Measurements from ENCODE around the gene CBX4.

The CBX4 gene

GRCh38 chr17:79829004-79829403 lies 10.2 kb downstream of the CBX4 start:
- DNase-seq, result no peak

GRCh38 chr17:79826841-79827578 lies 12.2 kb downstream of the CBX4 start:
- no peak for DNase-seq

- no peak for DNase-seq
Observed at GRCh38 chr17:79826204-79826680, 13.0 kb downstream of the CBX4 start.

GRCh38 chr17:79825580-79825921 lies 13.7 kb downstream of the CBX4 start:
- DNase-seq, result no peak

- no peak for DNase-seq
Observed at GRCh38 chr17:79824893-79825579, 14.2 kb downstream of the CBX4 start.

- DNase-seq, result no peak
Observed at GRCh38 chr17:79824234-79824633, 15.0 kb downstream of the CBX4 start.

- no peak for DNase-seq
Observed at GRCh38 chr17:79822583-79823124, 16.6 kb downstream of the CBX4 start.

- no peak for DNase-seq
Observed at GRCh38 chr17:79821331-79822095, 17.7 kb downstream of the CBX4 start.

- DNase-seq, result no peak
Observed at GRCh38 chr17:79820959-79821330, 18.3 kb downstream of the CBX4 start.

GRCh38 chr17:79819534-79820276 lies 19.5 kb downstream of the CBX4 start:
- no peak for DNase-seq

- DNase-seq, result no peak
Observed at GRCh38 chr17:79819085-79819484, 20.2 kb downstream of the CBX4 start.

GRCh38 chr17:79818026-79818758 lies 21.0 kb downstream of the CBX4 start:
- no peak for DNase-seq

- DNase-seq, result no peak
Observed at GRCh38 chr17:79815836-79816461, 23.3 kb downstream of the CBX4 start.

GRCh38 chr17:79814974-79815835 lies 24.0 kb downstream of the CBX4 start:
- no peak for DNase-seq

GRCh38 chr17:79814127-79814973 lies 24.9 kb downstream of the CBX4 start:
- no peak for DNase-seq

- DNase-seq, result no peak
Observed at GRCh38 chr17:79813297-79814126, 25.7 kb downstream of the CBX4 start.

- no peak for DNase-seq
Observed at GRCh38 chr17:79812353-79813258, 26.6 kb downstream of the CBX4 start.

Measured in activated CD4-positive, alpha-beta T cell treated with anti-CD3 and anti-CD28 coated beads, Interleukin-2, amount 50 U/mL, for 4 hours (primary cell).